ENCODE data around the gene PPP1R9A.

The PPP1R9A gene

DNA sequence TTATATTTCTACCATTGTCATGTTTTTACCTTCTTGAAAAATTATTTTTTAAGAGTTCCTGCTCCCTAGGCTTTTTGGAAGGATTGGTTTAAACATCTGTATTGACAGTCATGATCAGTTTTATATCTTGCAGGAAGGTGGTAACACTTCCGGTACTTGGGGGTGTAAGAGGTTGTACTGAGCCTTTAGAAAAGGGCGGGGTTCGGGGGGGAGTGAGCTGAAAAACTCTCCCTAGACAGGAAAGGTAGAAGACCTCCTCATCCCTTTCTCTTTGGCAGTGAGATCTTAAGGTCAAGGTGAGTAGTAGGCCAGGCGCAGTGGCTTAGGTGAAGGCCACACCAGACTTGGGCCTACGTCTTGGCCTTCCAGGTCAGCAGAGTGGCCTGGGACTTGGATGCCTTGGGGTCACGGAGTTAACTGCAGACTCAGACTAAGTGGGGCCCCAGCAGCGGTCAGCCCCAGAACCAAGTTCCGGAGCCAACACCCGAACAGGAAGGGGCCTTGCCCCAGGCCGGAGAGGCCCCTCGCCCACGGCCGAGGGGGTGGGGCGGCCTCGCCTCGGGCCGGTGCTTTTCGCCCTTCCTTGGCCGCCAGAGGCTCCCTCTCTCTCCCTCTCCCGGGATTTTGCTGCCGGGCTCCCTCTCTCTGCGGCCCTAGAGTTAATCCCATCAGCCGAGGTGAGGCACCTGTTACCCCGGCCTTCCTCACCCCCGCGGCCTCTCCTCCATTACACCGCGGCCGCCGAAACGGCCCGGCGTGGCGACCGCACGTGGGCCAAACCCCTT, at the start of gene PPP1R9A:
TSS of gene PPP1R9A (plus strand) at position 569 of the 785 bp plus-strand sequence. CDS start 2,520 bp downstream, outside the sequence.
- peak; percentile 17 for FAIRE-seq

DNA sequence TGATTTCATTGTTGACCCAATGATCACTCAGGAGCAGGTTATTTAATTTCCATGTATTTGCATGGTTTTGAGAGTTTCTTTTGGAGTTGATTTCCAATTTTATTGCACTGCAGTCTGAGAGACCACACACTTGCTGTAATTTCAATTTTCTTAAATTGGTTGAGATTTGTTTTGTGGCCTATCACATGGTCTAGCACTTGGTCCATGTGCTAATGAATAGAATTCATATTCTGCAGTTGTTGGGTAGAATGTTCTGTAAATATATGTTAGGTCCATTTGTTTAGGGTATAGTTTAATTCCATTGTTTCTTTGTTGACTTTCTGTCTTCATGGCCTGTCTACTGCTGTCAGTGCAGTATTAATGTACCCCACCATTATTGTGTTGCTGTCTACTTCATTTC, 36.3 kb upstream of the PPP1R9A start:
- no peak for FAIRE-seq

DNA sequence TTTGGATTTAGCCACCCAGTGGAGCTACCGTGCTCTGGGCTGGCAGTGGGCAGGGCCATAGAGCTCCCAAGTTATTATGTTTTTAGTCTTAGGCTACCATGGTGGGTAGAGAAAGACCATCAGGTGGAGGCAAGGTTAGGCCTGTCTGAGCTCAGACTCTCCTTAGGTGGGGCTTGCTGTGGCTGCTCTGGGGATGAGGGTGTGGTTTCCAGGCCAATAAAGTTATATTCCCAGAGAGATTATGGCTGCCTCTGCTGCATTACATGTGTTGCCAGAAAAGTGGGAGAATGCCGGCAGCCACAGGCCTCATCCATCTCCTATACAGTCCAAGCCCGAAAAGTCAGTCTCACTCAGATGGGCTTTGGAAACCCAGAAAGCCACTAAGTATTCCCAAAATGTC, 34.2 kb upstream of the PPP1R9A start:
- no peak for FAIRE-seq

DNA sequence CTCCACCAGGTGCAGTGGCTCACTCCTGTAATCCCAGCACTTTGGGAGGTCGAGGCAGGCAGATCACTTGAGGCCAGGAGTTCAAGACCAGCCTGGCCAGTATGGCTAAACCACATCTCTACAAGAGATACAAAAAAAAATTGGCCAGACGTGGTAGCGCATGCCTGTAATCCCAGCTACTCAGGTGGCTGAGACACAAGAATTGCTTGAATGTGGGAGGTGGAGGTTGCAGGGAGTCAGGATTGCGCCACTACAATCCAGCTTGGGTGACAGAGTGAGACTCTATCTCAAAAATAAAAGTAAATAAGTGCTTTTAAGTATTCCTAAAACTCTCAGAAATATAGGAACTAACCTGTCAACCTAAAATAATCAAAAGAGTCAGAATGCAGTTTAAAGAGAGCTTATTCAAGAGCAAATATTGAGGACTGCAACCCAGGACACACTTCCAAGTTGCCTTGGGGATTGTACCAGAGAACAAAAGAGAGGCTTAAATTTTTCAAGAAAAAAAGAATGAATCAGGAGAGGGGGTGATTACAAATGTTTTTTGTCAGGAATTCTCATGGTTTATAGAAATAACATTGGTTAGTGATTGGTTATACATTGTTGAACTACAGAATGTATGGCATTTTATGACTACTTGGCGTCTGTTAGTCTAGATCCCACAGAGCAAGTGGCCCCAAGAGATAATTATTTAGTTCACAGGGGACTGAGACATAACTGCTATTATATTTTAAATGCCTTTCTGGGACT, 33.2 kb upstream of the PPP1R9A start:
- no peak for FAIRE-seq

DNA sequence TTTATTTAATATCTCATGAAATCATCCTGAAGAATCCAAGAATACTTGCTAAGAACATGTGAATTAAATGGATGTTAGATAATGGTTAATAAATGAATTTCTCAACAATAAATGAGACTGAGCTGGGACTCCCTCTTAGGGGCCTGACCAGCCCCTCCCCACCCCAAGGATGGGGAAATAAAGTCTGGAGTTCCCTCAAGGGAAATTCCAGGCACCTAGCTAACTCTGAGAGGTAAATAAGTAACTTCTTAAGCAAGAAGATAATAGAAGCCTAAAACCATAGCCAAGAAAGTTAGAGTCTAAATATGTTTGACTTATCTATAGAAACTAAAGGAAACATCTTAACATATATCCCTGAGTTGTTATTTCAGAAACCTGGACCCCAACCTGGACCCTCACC, 32.2 kb upstream of the PPP1R9A start:
- no peak for FAIRE-seq

DNA sequence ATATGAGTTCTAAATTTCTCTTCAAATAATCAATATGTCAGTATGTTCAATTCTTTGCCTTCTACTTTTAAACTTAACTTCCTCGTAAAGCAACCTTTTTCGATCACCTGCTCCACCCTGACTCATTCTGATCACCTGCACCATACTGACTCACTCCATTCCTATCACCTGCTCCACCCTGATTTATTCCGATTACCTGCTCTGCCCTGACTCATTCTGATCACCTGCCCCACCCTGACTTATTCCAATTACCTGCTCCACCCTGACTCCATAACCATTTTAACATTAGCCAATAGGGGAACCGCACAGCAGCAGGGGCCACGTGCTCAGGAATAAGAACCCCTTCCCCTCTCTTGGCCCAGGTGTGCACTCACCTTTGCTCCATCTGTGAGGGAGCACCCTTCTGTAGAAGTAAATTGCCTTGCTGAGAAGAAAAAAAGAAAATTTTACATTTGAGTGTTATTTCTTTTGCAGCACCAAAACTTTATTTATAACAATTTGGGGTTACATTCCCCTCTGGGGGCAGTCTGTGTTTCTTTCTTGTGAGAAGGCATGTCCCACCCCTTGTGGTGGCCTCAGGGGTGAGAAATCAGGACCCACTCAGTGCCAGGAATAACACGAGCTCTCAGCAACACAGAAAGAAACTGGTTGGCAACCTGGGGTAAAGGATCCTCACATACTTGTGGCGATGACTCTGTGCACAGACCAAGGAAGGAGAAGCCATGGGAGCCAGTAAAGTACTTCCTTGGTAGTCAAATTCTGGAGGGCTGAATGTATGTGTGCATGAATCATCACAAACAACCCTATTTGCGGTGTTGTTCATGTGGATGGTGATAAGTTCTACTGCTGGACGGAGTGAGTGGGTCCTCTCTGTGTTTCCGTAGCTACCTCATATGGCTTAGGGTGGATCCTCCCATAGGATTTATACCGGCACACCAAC, 29.4 kb upstream of the PPP1R9A start:
- FAIRE-seq = no peak

DNA sequence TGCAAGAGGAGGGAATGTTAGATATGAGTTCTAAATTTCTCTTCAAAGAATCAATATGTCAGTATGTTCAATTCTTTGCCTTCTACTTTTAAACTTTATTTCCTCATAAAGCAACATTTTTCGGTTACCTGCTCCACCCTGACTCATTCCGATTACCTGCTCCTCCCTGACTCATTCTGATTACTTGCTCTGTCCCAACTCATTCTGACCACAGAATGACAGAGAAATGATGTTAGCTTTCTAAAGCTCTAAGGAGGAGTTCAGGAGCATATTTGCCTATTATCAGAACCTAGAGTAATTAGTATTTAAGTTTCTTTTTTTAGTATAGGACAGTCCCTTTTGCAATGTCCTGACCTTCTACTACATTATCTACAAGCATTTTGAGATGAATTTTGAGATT, 24.5 kb upstream of the PPP1R9A start:
- no peak for FAIRE-seq

DNA sequence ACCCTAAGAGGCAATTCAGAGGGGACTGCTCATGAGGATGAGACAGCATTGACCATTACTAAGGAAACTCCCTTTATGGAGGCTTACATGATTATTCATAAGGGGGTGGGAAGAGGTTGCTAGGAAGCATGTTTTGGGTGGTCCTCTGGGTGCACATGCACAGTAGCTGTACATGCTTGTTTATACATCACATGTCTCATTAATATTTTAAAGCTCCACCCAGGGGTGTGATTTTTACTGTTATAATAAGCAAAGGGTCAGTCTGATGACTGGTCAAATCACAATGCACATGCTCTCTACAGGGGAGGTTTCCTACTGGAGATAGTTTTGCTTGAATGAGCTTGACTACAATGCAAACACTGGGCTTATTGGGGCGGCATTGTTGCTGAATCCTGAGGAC, 23.8 kb upstream of the PPP1R9A start:
- FAIRE-seq = no peak

DNA sequence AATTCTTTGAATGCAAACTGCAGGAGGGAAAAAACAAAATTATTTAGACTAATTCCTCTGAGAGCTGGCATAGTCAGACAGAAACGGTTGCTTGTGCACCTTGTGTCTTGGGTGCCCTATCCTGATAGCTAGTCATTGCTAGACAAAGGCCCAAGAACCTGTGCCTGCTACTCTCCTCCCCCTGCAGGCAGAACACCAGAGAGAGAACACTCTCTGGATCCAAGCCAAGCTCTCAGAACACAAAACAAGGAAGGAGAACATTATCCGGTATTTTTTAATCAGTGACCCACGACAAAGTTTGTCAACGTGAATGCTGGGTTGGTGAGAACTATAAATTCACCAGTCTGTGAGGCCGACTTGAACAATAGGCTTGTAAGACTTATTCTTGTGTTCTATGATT, 18.8 kb upstream of the PPP1R9A start:
- peak; percentile 27 for FAIRE-seq

DNA sequence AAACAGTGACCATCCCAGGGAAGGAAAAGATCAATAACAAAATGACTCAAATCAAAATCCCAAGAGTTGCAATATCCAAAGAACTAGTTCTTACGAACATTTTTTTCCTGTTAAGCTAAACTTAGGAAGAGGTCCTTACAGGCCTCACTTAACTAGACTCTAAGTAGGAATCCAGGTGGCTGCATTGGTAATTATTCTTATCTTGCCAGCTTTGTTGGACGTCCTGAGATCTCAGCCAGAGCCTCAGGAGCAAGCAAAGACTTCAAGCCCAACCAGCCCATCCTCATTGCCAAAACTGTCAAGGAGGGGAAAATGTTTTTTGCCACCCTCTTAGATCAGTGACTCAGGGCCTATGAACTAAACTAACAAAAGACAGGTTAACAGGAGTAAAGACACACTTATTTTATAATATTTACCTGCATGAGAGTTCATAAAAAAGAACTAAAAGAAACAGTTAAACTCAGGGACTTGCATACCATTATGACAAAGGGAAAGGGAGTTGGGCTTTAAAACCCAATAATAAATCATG, 18.3 kb upstream of the PPP1R9A start:
- no peak for FAIRE-seq

DNA sequence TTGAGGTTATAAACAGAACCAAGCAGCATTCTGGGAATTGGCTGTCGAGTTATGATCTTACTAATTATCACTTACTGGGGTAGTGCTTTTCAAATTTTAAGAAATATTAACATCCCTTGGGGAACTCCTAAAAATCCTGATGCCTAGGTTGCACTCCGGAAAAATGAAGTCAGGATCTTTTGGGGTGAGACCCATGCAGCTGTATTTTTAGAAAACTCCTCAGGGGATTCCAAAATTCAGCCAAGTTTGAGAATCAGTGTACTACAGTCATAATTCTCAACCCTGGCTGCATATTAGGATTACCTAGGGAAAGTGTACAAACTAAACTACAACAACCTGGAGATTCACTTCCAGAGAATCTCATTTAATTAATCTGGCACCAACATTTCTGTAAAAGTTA, 17.2 kb upstream of the PPP1R9A start:
- FAIRE-seq = no peak

DNA sequence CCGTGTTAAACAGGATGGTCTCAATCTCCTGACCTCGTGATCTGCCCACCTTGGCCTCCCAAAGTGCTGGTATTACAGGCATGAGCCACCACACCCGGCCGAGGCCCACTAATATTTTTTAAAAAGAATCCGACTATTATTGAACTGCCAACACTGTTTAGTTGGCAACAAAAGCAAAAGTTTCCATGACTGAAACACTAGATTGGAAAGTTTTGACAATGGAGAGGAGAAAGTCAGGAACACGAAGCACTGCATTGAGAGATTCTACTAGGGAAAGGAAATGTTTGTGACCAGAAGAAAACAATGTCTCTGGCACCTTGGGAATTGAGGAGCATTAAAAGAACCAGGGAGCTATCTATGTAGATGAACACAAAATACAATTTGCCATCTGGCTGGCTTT, 13.7 kb upstream of the PPP1R9A start:
- FAIRE-seq = no peak

DNA sequence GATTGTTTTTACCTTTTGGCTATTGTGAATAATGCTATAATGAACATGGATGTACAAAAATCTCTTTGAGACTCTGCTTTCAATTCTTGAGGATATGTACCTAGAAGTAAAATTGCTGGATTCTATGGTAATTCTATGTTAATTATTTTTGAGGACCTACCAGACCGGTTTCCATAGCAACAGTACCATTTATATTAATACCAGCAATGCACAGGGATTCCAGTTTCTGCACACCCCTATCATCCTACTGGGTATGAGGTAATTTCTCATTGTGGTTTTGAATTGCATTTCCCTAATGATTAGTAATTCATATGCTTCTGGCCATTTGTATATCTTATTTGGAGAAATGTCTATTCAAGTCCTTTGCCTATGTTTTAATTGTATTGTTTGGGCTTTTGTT, 9.9 kb upstream of the PPP1R9A start:
- no peak for FAIRE-seq

DNA sequence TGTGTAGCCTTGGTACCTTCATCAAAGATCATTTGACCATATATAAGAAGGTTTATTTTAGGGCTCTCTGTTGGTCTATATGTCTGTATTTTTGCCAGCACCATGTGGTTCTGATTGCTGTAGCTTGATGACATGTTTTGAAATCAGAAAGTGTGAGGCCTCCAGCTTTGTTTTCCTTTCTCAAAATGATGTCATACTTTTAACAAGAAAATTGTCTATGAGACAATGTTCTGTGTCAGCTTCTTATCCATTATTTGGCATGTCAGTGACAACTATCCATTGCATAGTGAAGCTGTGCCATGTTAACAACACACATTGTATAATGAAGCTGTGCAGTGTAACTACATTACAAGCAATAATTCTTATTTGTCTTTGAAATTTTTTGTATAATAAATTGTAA, 9.1 kb upstream of the PPP1R9A start:
- no peak for FAIRE-seq

DNA sequence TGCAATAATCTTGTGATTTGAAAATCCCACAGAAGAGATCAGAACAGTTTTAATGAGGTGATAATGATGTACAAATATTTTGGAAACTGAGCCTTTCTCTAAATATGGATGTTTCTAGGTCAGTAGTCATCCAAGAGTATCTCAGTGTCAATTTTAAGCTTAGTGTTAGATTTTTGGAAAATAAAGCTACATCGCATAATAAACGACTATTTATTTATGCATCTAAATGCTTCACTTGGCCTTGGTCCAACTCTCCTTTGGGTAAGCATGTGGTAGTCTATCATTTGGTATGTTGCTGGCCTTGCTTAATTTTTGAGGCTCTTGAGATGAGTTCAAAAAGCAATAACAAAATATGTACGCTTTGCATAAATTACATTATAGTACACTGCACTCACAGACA, 5.4 kb upstream of the PPP1R9A start:
- no peak for FAIRE-seq

DNA sequence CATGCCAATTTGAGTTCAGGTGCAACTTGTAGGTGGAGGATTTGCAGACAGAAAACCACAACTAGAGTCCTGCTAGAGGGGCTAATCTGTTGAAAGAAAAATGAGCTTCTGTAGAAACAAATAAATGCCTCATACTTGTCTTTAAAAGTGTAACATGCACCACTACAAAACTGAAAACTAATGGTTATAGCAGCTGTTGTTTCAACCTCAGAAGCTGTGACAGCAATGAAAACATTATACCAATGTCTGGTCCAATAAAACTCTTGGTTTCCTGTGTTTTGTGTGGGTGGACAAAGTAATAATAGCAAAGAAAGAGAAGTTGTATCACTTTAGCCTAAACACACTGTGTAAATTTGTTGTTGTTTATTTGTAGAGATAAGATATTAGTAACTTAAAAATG, 3.4 kb upstream of the PPP1R9A start:
- no peak for FAIRE-seq

DNA sequence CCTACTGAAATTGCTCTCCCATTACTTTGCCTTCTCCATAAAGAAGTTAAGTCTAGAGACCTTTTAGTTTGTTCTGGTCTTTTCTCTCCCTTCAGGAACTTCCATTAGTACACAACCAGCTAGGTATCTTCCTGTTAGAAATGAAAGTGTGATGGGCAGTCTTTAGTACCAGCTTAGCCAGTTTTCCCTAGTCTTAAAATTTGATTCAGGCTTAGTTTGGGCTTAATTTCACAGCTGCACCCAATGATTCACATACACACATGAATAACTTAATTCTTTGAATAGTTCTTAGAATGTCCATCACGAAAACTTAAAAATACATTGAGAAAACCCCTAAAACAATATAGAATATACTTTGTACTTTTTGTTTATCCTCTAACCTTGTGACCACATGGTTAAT, 2.4 kb upstream of the PPP1R9A start:
- FAIRE-seq = no peak

DNA sequence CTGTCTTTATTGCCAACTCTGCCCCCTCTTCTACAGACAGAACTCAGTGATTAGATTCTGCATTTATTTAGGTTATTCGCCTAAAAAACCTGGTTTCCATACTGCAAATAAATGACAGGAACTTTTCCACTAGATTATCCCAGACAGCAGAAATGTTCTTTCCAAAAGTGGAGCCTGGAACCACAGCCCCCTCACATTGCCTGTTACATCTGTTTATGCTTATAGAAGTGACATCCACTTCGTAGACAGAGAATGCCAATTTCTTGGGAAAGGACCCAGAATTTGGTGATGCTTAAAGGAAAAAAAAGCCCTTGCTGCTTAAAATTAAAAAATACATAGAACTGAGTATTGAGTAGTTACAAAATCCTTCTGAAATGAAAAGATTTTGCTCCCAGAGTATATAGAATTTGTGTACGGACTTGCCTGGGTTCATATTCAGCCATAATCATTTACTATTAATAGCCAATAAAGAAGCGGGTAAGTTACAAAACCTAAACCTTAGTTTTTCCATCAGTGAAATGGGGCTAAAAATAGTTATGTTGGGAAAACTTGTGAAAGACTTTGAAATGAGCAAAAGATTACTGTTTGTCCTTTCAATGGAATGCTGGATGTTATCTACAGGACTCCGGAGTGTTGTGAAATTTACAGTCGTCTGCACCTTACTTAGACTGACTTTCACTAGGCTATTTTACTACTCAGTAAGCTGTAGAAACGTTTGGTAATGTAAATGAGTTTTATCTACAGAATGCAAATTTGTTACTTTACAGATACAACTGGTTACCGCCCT, 1.1 kb upstream of the PPP1R9A start:
- no peak for FAIRE-seq

DNA sequence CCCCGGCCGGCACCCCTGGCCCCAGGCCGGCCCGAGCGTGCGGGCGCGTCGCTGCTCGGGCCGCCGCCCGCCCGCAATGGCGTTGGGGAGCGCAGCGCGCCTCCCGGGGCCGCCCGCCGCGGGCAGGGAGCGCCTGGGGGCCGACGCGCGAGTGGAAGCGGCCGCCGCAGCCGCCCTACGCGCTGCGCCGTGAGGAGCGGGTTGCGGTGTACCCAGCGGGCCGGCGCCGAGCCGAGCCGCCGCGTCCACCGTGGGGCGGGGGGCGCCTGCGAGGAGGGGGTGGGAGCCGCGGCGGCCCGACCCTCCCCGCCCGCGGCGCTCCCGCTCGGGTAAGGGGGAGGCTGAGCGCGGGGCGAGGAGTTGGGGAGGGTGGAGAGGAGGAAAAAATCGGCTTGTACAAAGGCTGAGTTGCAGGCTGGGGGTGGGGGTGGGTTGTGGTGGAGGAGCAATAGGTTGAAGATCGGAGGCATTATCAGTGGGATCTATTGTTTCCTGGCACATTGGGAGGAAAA, 473 bp downstream of the PPP1R9A start:
- FAIRE-seq = no peak

DNA sequence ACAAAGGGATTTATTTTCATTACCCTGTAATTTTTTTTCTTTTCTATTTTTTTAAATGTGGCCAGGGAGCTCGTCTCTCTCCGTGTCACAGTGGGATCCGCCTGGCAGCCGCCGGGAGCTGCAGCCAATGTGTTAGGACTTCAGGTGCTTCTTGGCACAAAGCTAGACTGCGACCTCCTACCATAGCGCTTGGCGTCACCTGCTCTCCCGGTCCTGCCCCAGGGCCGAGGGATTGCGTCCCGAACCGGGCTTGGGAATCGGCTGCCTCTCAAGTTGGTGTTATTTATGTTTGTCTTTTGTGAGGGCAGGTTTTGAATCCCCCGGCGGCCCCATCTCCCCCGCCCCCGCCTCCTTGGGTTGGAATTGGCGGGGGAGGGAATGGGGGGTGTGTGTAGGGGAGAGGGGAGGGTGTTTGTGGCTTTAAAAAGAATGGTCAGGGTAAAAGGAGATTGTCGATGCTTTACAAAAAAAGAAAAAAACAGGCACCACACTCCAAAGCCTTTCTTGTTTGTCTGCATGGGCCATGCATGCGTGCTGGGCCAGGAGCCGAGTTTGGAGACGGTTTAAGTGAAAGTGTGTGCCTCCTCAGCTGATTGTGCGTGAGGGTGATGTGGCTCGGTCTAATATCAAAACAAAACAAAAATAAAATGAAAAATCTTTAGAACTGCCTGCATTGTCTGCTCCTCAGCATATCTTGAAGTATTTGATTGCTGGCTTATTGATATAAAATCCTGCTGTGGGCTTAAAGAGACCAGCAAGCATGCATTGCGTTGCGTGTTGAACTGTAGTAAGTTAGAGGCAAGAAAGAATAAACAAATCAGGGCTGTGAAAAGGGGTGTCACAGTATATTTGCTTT, 1.2 kb downstream of the PPP1R9A start:
- FAIRE-seq = no peak

DNA sequence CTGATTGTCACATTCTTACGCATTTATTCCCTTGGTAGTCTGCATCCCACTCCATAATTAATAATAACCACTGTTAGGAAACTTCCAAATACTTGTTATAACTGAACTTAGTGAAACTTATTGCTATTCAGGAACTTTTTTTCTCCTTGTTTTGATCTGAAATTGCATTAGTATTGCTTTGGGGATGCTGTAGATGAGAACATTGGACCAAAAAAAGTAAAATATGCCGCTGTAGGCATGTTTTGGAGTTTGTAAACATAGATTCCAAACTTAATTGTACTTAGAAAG, 1.7 kb downstream of the PPP1R9A start:
- FAIRE-seq = no peak

Data from islet of Langerhans (tissue), 1 donor.